AG08396 (cell line): ENCODE results near the gene PLOD1.

ENCODE experiments used
- DNase-seq: peaks from one replicate; pipeline ENCODE4 v3.0.0; 2012; ENCODE audit warnings: low spot score, mixed read lengths

Gene PLOD1

DNA sequence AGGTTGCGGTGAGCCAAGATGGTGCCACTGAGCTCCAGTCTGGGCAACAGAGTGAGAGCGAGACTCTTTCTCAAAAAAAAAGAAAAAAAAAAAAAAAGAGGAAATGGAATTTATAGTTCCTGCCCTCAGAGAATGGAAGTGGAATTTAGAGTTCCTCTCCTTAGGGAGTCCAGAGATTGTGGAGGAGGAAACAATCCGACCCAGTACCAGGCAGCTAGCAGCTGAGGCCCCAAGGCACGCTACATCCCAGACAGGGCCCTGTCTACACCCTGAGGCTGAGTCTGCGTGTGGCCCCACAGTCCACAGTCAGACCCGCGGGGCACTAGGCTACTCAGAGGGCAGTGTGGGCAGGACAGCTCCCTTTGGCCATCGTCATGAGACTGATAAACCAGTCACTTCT is 43.8 kb downstream of the PLOD1 start:
- no peak for DNase-seq

DNA sequence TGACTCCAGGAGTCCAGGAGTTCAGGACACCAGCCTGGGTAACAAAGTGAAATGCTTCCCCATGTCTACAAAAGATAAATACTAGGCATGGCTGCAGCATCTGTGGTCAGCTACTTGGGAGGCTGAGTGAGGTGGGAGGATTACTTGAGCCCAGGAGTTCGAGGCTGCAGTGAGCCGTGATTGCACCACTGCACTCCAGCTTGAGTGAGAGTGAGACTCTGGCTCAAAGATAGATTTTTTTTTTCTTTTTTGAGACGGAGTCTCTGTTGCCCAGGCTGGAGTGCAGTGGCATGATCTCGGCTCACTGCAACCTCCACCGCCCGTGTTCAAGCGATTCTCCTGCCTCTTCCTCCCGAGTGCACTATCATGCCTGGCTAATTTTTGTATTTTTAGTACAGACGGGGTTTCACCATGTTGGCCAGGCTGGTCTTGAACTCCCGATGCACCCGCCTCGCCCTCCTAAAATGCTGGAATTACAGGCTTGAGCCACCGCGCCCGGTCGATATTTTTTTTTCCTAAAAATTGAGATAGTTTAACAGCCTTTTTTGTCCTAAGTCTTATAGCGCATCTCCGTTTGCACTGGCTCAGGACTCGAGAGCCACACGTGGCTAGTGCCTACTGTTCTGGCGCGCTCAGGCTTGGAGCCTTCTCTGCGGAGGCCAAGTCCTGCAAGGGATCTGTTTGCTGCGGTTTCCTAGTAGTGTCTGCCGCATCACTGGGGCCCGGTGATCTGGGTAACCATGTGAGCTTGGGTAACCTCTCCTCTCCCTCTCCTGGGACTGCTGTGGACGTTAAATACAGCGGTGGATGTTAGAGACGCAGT is 44.7 kb downstream of the PLOD1 start:
- DNase-seq: no peak

- peak; percentile 99 for DNase-seq
Observed at GRCh38 chr1:11979851-11980675, 45.5 kb downstream of the PLOD1 start, which contains the start of gene MFN2. Gene MFN2, plus strand, starts transcription at chr1:11980444. Its CDS starts 8,725 bp downstream, at chr1:11989169.

DNA sequence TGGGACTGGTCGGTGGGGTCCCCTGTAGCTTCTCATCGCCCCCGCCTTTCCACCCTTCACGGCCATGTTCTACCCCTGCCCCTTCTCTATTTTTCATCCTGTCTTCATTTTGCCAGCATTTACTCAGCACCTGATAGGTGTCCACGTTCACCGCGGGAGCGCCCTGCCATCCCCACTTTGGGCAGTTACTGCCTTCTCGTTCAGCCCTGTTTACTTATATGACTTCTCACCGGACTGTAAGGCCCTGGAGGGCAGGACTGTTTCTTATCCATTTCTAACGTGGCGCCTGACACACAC is 46.1 kb downstream of the PLOD1 start:
- no peak for DNase-seq

DNA sequence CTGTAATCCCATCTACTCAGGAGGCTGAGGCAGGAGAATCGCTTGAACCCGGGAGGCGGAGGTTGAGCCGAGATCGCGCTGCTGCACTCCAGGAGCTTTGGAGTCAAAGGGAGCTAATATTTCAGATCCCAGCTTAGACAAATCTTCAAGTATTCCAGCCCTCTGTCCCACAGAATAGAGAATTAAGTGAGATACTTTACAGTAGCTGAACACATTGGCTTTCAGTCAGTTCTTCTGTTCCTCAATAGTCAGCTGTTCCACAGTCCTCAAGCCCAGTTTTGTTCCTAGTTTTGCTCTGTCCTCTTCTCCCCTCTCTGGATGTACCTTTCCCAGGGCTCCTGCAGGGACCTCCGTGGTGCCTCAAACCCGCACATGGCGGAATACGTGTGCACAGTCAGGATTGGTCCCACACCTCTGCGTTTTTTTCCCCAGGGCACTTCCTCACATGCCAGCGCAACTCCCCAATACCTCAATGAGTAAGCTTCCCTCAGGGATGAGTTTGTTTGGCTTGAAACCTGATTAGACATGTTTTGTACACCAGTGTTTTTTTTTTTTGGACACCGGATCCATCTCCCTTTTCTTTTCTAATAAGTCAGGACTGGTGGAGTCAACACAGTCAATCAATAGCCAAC is 47.0 kb downstream of the PLOD1 start:
- no peak for DNase-seq

GRCh38 chr1:11982010-11982392 is 47.5 kb downstream of the PLOD1 start:
- no peak for DNase-seq

DNA sequence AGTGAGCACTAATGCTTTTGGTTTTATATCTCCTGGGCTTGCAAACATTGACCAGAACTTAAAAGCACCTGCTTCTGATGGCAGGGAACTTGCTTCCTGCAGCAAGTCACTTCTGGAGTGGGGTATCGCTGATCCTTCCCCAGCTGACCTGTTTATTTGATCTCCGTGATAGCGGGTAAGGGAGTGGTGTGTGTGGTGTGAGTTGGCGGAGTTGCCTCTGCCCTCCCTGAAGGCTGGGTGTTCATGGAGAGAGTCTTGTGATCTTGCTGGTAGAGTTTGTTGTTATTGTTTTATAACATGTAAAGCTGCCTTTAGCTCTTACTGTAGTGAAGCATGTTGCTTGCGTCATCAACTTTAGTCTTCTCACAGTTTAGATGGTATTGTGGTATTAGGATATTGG is 49.6 kb downstream of the PLOD1 start:
- DNase-seq: no peak

DNA sequence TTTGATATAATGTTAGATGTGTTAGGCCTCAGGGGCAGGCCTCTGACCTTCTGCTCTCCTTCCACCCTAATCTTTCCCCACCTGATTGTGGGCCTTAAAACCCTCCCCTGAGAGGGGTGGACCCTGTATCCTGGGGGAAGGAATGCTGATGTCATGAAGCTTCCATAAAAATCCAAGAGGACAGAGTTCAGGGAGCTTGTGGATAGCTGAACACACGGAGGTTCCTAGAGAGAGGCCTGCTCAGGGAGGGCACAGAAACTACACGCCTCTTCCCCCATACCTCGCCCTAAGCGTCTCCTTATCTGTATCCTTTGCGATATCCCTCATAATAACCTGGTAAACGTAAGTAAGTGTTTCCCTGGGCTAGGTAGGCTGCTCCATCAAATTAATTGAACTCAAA is 50.1 kb downstream of the PLOD1 start:
- DNase-seq: no peak

- no peak for DNase-seq
Observed at GRCh38 chr1:11985171-11985570, 50.7 kb downstream of the PLOD1 start.

DNA sequence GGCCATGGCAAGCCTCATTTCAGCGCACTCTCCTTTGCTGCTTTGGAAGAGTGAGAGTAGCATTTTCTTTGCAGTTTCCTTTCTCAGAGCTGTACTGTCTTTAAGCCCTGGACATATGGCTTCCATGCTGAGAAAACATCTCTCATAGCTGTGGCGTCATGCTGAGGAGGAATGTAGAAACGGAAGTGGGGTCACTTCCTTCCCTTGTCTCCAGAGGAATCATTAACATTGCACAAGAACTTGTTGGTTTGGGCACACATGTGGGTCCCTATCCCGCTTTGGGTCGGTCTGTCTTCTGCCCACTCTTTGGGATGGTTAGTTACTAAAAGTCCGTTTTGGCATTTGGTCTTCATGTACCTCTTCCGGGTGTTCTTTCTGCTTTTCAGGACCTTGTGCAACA is 51.3 kb downstream of the PLOD1 start:
- no peak for DNase-seq

- no peak for DNase-seq
Observed at GRCh38 chr1:11989669-11990068, 55.2 kb downstream of the PLOD1 start.

GRCh38 chr1:11990303-11991032 is 56.0 kb downstream of the PLOD1 start:
- no peak for DNase-seq

DNA sequence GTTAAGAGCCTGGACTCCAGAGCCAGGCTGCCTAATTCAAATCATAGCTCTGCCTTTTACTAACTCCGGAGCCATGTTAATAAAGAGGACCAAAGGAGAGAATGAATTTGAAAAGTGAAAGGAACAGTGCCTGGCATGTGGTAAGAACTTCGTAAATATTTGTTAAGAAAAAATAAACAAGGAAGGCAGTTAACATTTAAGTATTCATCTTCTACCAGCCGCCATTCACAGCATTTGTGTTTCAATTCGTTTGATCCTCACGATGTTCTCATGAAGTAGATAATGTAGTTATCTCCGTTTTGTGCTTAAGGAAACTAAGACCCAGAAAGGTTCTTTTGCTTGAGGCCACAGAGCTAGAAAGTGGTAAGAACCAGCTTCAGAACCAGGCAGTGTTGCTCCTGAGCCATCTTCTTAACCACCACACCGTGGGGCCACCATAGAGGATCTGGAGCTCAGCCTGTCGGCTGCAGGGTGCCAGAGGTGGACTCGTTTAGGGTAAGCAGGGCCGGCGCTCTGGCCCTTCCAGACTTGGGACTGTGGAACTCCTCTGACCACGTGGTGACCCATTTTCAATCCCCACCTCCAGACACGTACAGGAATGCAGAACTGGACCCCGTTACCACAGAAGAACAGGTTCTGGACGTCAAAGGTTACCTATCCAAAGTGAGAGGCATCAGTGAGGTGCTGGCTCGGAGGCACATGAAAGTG is 57.6 kb downstream of the PLOD1 start:
- DNase-seq: no peak

DNA sequence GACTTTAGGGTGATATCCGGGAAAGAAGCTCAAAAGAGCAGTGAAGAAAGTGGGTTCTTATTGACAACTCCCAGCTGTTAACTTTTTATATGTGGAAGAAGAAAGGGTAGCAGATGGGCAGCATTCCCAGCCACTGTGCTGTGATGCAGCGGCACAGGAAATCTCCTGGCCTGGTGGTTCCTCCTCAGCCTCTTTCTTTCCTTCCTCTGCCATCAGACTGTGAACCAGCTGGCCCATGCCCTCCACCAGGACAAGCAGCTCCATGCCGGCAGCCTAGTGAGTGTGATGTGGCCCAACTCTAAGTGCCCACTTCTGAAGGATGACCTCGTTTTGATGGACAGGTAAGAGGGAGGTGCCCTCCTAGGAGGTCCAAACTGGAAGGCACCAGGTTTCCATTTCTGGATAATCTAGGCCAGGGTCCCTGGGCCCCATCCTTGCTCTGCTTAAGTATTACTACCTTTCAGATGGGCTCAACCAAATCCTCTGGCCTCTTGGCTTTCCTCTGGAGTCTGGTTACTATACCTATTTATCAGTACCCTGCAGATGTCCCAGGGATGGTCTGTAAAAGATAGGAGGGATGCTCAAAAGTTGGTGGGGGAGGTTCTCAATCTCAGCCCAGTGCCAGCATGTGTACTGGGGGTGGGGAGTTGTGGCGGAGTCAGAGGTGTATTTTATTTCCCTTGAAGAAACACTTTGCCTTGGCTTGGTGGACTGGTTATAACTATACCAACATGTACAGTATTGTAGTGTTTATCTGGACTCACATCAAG is 62.7 kb downstream of the PLOD1 start:
- no peak for DNase-seq

GRCh38 chr1:11998636-11999035 is 64.1 kb downstream of the PLOD1 start:
- DNase-seq: no peak

GRCh38 chr1:11999236-11999635 is 64.7 kb downstream of the PLOD1 start:
- DNase-seq: no peak

GRCh38 chr1:12001249-12001917 is 66.9 kb downstream of the PLOD1 start:
- no peak for DNase-seq

DNA sequence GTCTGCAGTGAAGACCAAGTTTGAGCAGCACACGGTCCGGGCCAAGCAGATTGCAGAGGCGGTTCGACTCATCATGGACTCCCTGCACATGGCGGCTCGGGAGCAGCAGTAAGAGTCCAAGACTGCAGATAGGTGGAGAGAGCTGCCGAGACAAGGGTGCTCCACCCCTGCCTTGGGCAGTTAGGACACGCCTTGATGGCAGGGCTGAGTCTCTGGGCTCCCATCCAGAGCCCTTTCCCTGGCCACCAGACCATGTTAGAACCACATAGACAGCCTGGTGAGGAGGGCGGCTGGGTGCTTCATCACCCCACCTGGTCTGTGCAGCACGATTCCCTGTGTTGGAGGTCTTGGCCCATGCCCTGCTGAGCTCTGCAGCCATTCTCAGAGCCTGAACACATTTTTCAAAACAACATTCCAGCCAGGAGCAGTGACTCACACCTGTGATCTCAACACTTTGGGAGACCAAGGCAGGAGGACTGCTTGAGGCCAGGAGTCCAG is 67.5 kb downstream of the PLOD1 start:
- no peak for DNase-seq

DNA sequence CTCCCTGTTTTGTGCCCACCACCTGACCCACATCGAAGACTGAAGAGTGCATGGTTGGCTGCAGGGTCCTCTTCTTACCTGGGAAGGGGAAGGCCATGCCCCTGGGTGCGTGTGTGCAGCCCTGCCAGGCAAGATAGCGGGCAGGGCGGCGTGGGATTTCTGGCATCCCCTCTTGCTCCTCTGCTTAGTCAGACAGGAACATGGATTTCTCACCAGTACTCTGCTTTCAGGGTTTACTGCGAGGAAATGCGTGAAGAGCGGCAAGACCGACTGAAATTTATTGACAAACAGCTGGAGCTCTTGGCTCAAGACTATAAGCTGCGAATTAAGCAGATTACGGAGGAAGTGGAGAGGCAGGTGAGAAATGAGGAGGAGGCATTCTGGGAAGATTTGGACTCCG is 69.2 kb downstream of the PLOD1 start:
- no peak for DNase-seq

DNA sequence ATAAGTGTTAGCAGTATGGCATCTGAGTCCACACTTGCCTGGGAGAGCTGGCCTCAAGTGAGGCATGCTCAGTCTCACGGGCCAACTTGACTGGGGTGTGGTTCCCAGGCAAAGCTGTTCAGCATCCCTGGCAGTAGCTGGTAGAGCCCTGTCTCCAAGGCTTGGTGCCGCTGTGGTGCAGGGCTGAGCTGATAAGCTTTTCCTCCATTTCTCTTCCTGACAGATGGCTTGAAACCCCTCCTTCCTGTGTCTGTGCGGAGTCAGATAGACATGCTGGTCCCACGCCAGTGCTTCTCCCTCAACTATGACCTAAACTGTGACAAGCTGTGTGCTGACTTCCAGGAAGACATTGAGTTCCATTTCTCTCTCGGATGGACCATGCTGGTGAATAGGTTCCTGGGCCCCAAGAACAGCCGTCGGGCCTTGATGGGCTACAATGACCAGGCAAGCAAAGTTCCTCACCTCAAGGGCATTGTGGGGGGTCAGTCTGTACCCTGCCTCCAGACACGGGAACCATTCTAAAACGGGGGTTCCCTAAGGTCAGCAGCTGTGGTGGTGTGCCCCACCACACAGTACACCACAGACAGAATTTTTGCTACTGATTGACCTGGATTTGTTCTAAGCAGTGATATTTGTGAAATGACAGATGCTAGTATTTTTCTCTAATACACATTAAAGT is 71.1 kb downstream of the PLOD1 start:
- DNase-seq: no peak
